IPS DF 4.7 (cell line): ENCODE measurements around the gene SLC12A8.

Experiments used
- DNase-seq: peaks from one replicate; pipeline ENCODE4 v3.0.0-alpha.2; 2013; ENCODE audit warnings: low spot score; ENCODE audit errors: extremely low read depth

SLC12A8 gene

GRCh38 chr3:125186800-125187598 is 25.5 kb downstream of the SLC12A8 start:
- DNase-seq = no peak

DNA sequence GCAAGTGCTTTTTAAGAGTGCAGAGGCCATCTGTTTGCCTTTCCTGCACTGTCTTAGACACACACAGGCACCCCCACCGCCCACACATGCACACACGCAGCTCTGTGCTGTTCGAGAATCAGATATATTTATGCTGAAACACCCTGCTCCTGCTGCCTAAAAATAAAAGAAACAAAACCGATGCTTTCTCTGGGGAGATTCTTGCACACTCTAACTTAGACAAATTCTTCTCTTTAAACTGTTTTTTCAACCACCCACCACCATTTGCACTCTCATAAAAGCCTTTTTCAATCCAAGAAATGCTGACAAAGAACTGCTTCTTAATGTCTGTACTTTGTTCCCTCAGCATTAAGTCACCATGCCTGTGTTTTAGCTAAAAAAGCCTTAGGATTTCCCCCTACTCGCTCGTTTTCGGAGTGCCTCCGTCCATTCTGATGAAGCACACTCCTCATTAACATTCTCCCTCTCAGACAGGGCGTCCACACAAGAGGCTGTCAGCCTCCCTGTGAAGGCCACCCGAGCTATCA is 26.2 kb downstream of the SLC12A8 start:
- DNase-seq = no peak

- DNase-seq = no peak
Measured at GRCh38 chr3:125185805-125186204, 26.7 kb downstream of the SLC12A8 start.

DNA sequence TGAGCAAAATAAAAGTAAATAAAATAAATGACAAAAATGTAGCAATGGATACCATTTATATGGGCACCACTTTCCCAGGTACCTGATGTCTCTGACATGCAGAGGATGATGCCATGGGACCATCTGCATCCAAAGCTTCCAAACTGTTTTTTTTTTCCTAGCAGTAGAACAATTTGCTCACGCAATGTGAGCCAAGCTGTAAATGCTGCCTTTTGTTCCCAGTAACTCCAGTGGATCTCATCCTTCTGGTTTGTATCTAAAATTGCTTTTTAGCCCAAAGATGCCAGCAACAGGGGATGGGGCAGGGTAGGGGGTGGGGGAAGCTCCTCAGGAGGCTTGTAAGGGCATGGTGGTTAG is 32.7 kb downstream of the SLC12A8 start:
- no peak for DNase-seq

DNA sequence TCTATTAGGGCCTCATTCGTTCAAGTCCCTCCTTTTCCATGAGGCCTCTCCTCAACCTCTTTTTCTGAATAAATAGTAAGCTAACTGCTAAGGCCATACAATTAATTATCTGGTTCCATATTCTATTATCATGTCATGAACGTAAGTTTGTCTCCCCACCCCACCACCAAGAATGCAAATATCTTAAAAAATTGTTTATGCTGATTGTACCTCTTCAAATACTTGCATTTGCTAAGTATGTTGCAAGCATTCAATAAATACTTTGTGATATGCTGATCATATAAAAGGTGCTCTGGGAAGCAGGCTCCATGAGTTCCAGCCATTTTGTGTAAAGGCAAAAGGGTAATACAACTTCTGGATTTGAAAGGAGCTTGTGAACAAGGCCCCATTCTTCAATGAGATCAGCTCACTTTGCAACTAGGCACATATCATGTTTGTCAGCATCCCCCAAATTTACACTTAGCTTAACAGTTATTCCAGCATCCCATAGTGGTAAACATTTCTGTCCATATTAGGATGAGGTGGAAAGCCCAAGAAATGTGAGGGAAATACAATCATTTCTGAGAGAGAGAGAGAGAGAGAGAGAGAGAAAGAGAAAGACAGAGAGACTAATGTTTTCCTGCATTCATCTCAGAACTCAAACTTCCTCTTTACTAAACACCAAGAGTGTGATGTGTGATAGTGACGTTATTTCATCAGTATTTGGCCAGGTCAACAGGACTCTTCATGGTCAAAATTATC is 33.2 kb downstream of the SLC12A8 start:
- no peak for DNase-seq

DNA sequence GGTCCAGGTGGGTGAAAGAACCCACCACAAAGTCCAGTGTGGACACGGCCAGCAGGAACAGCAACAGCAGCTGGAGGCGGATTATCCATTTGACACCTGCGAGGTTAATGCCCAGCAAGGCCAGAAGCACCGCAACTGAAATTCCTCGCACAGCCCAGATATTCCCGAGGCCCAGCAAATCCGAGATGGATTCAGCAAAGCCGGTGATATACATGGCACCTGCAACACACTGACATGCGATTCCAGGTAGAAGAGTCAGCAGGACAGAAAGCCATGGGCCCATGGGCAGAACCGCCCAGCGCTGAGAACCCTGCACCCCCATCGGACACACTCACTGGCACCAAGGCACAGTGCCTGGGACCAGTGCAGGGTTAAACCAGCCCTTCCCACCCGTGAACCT is 34.8 kb downstream of the SLC12A8 start:
- no peak for DNase-seq

DNA sequence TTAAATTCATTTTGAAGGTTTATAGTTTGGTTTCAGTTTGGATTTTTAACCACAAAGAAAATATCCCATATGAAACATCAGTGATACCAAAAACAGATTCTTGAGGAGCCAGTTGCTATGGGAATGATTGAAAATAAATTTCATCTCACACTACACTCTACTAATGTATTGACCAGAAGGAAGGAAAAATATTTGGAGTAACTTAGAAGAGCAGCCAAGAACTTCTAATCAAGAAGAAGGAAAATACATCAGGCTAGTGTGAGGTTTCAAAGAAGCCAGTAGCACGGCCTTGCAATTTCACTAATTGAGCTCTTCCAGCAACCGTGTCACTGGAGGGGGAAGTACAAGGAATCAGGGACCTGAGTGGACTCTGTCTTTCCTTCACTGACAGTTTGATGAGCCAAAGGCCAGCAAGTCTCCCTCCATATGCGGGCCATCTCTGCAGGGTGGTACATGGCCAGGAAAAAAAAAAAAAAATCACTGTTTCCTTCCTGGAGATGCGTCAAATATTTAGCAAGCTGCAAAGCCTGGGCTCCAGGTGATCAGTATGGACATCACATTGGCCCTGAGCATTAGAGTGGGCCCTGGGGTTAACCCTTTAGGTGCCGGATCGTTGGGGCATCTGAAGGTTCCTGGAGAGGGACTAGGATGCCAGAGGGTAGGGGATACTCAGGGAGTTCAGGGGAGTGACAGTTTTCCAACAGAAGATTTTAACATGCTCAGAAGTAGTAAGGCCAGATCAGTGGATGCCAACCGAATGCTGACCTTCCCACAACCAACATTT is 37.1 kb downstream of the SLC12A8 start:
- no peak for DNase-seq

DNA sequence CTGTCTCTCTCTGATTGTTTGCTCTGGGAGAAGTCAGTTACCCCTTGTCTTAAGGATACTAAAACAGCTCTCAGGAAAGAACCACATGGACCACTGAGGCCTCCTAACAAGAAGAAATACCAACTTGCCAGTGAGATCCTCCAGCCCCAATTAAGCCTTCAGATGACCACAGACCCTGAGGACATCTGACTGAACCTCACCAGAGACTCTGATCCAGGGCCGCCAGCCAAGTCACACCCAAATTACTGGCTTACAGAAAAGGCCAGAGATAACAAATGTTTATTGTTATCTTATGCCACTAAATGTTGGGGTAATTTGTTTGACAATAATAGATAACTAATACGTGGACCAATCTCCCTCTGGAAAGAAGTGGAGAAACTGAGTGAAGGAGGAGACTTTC is 40.2 kb downstream of the SLC12A8 start:
- no peak for DNase-seq

GRCh38 chr3:125168711-125169393 is 43.7 kb downstream of the SLC12A8 start:
- no peak for DNase-seq

DNA sequence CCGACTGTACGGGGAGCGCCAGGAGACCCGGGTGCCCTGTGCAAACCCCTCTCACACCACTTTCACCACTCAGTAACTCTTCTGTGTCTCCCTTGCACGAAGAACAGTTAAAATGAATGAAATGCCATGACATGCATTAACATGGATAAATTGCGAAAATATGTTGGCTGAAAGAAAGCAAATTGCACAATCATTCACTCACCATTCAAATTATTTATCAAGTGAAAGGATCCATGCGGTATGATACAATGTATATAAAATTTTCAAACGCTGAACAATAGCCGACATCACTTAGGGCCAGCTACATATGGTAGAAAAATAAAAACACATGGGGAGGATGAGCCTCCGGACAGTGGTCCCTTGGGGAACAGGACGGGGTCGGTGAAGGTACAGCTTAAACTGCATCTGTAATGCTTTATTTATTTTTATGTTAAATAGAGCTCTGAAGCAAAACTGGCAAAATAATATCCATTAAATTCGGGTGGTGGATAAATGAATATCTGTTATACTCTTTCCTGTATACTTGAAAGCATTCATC is 45.9 kb downstream of the SLC12A8 start:
- DNase-seq = no peak

DNA sequence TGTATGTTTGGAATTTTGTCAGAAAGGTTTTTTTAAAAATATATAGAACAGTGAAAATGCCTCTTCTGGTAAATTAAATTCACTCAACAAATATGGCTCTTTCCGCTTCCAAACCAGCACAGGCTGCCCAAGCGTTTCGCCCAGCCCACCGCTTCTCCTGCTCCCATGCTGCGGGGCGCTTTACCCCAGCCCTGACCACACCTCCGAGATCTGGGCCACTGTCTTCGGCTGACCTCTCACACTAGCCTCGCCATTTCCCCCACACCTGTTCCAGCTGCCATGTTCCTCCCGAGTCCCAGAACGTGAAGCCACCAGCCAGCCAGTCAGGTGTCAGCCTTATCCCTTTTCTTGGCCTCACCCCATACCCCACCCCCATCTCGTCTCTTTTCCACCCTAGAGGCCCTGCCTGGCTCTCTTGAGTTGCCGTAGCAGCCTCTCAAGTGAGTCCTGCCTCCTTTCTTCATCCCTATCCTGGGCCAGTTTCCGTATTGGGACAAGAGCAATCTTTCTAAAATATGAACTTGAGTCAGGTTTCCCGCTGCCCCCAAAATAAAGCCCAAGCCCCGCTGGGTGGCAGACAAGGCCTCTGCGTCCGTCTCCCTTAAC is 46.5 kb downstream of the SLC12A8 start:
- DNase-seq = no peak

DNA sequence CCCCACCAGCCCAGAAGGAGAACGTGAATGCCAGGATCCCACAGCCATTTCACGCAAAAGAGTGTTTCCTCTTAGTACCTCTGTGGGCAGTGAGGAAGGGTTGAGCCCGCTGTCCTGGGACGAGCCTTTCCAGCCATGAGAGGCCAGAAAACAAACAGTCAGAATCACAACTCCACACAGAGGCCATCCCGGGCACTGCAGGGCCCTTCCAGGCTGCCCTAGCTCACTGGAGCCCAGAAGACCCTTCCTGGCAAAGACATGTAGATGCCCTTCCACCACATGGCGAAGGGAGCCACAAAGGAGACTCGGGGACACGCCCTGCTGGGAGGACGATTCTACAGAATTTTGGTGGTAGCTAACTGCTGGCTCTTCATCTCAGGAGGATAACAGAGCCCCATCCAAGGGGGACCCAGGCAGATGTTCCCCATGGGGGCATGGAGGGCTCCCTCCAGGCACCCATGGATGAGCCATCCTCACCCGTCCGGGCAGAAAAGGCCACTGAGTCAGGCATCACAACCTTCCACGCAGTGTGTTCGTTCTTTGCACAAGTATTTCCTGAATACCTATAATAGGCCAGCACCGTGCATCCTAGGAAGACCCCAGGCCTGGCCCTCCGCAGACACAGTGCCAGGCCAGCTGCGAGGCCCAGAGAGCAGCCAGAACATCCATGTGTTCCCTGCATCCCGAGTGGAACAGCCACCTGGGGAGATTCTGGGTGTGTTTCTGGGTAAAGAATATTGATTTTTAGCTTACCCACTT is 47.2 kb downstream of the SLC12A8 start:
- DNase-seq = no peak

DNA sequence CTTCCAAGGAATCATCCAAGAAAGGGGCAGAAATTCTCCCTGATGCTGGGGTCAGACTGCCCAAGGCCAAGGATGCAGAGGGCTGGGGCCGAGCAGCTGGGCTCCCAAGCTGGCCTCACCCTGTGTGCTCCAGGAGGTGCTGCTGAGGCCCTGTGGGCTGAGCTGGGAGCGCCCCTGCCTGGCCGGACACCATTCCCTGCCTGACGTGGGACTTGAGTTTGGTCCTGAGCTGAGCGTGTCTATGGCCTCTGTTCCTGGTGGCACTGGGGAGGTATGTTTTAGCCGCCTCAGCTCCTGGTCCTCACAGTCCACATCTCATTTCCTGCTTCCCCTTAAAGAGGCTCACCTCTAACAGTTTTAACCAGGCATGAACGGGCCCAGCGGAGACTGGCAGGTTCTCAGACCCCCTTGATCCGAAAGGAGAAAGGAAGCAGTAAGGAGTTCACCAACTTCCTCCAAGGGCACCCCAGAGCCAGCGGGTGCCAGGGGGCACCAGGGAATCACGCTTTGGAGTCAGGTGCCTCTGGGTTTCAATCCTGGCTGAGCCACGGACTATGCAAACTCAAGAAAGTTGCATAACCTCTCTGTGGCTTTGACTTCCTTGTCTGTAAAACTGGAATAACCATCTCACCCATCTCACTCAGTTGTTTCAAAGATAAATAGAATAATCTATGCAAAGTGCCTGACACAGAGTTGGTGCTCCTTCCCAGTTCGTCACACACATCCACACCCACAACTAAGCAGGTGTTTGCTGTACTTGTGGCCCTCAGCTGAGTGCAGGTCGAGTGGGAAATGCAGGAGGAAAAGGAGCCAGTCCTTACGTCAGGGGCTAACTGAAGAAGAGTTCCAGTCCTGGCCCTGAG is 48.6 kb downstream of the SLC12A8 start:
- no peak for DNase-seq

- DNase-seq = no peak
Measured at GRCh38 chr3:125161607-125162219, 50.8 kb downstream of the SLC12A8 start.

DNA sequence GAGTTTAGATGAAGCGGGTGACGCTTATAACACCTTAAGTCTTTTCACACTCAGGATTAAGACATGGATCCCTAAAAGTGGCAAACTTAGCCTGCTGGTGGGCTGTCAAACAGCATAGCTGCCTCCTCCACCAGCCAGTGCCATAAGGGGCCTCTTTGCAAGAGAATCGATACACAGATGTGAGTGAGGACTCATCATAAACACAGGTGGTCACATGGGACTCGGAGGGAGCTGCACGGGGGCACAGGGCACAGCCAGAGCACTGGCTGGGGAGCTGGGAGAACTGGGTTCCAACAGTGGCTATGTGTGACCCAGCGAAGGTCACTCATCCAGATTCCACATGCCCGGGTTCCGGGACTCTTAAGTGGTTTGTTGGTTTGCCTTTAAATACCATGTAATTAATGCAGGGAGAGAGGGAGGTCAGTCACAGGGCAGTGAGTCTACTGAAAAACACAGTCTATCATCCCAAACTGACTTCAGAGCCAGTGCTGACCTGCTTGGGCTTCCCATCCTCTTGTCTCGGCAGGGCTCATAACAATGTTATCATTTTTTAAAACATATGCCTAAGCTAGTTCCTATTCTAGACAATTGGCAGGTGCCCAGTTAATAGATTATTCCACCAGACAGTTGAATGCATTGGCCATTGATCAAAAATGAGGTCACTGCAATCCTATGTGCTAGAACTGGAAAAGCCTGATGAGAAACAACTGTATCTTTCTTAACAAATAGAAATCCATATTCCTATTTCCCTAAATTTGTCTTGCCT is 51.8 kb downstream of the SLC12A8 start:
- DNase-seq = no peak

DNA sequence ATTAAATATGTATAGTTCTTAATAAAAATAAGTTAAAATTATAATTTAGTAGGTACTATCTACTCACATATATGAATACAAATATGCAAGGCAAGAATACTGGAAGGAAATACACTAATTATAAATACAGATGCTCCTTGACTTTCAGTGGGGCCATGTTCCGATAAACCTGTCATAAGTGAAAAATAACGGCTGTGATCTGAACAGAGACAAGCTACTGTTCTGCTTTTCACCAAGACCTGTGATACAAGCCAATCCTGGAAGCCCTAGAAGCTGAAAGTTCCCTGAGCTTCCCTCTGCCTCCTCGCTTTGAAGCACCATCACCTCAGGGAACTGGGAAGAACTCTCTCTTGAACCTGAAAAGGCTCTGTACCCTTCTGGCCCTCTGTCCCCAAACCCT is 55.4 kb downstream of the SLC12A8 start:
- no peak for DNase-seq

DNA sequence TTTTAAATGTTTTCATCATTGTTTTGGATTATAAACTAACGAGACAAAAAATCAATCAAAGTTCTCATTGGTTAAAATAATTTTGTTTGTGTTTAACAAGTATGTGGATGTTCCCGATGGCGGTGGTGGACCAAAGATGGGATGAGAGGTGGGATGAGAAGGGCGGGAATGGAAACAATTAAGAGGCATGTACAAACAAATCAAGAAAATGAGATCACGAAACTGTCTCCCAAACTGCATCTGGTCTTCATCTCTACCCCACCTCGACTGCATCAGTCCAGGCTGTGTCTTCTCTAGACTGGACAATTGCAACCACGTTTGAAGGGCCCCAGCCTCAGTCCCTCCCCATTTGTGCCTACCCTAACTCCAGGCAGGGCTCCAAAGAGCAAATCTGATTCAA is 56.1 kb downstream of the SLC12A8 start:
- DNase-seq = no peak

GRCh38 chr3:125154800-125155269 is 57.7 kb downstream of the SLC12A8 start:
- DNase-seq = no peak
